HUES6 (cell line): Measurements from ENCODE around the gene EFNA5.

Source experiments
- H3K27ac ChIP-seq: 2 replicates; pipeline ENCODE4 v1.7.0; 2013; ENCODE audit warnings: low read depth, mild to moderate bottlenecking, low read length, inconsistent platforms
- H3K27me3 ChIP-seq: 2 replicates; pipeline ENCODE4 v1.6.1; 2013; ENCODE audit warnings: low read length; ENCODE audit not compliant: control insufficient read depth, insufficient read depth
- H3K36me3 ChIP-seq: 2 replicates; pipeline ENCODE4 v1.6.1; 2013; ENCODE audit warnings: low read length; ENCODE audit not compliant: control insufficient read depth, insufficient read depth
- H3K4me1 ChIP-seq: 2 replicates; pipeline ENCODE4 v1.6.1; 2013; ENCODE audit warnings: low read length; ENCODE audit not compliant: control insufficient read depth, insufficient read depth
- H3K4me3 ChIP-seq: 2 replicates; pipeline ENCODE4 v1.5.1; 2013; ENCODE audit warnings: low read depth, low read length
- H3K9ac ChIP-seq: one replicate; pipeline ENCODE4 v1.6.1; 2013; ENCODE audit warnings: mild to moderate bottlenecking, low read length
- H3K9me3 ChIP-seq: 2 replicates; pipeline ENCODE4 v1.6.1; 2013; ENCODE audit warnings: low read depth, low read length; ENCODE audit not compliant: control insufficient read depth, insufficient read depth

Gene EFNA5

GRCh38 chr5:107378218-107378899 lies 292.4 kb downstream of the EFNA5 start:
- Histone ChIP-seq H3K4me3 (no peak overlapping the region), H3K9ac (no peak overlapping the region), H3K9me3 (no peaks in the 10 kb centered on the region), H3K27ac (no peak overlapping the region), H3K4me1 (peaks cover 13% of the 10 kb centered on the region), H3K27me3 (no peaks in the 10 kb centered on the region), H3K36me3 (no peaks in the 10 kb centered on the region)

- Histone ChIP-seq H3K4me3 (no peak overlapping the region), H3K4me1 (peaks cover 13% of the 10 kb centered on the region)
These were observed 293.5 kb downstream of the EFNA5 start for GRCh38 chr5:107377277-107377609.

GRCh38 chr5:107376546-107377276 lies 294.0 kb downstream of the EFNA5 start:
- Histone ChIP-seq H3K27me3 (no peaks in the 10 kb centered on the region), H3K4me3 (no peak overlapping the region), H3K4me1 (peaks cover 13% of the 10 kb centered on the region), H3K9ac (no peak overlapping the region), H3K9me3 (no peaks in the 10 kb centered on the region), H3K36me3 (no peaks in the 10 kb centered on the region), H3K27ac (no peak overlapping the region)

More at GRCh38 chr5:107377277-107377609, 293.5 kb downstream of the EFNA5 start:
- Histone ChIP-seq H3K27me3 (no peaks in the 10 kb centered on the region), H3K9ac (no peak overlapping the region), H3K36me3 (no peaks in the 10 kb centered on the region), H3K27ac (no peak overlapping the region), H3K9me3 (no peaks in the 10 kb centered on the region)

GRCh38 chr5:107373549-107374263 lies 297.0 kb downstream of the EFNA5 start:
- H3K9ac ChIP-seq, result no peak overlapping the region
- no peaks in the 10 kb centered on the region for H3K36me3 ChIP-seq
- no peaks in the 10 kb centered on the region for H3K27me3 ChIP-seq
- H3K4me1 ChIP-seq, result peaks cover 7% of the 10 kb centered on the region
- no peaks in the 10 kb centered on the region for H3K9me3 ChIP-seq
- H3K4me3 ChIP-seq, result no peak overlapping the region
- no peak overlapping the region for H3K27ac ChIP-seq

- Histone ChIP-seq H3K27ac (no peak overlapping the region), H3K36me3 (no peaks in the 10 kb centered on the region), H3K9ac (no peak overlapping the region), H3K9me3 (no peaks in the 10 kb centered on the region), H3K4me3 (no peak overlapping the region), H3K27me3 (no peaks in the 10 kb centered on the region), H3K4me1 (peaks cover 13% of the 10 kb centered on the region)
These were observed 297.9 kb downstream of the EFNA5 start for GRCh38 chr5:107372723-107373450.

- Histone ChIP-seq H3K4me3 (no peak overlapping the region), H3K27me3 (no peaks in the 10 kb centered on the region), H3K4me1 (peaks cover 28% of the 10 kb centered on the region), H3K27ac (no peak overlapping the region), H3K9ac (no peak overlapping the region), H3K9me3 (no peaks in the 10 kb centered on the region), H3K36me3 (no peaks in the 10 kb centered on the region)
These were observed 300.3 kb downstream of the EFNA5 start for GRCh38 chr5:107370396-107370968.

GRCh38 chr5:107369622-107370021 lies 301.1 kb downstream of the EFNA5 start:
- Histone ChIP-seq H3K36me3 (no peaks in the 10 kb centered on the region), H3K27ac (no peak overlapping the region), H3K4me1 (peaks cover 28% of the 10 kb centered on the region), H3K9me3 (no peaks in the 10 kb centered on the region), H3K4me3 (no peak overlapping the region), H3K27me3 (no peaks in the 10 kb centered on the region), H3K9ac (no peak overlapping the region)

GRCh38 chr5:107368615-107369014 lies 302.1 kb downstream of the EFNA5 start:
- Histone ChIP-seq H3K27ac (no peak overlapping the region), H3K27me3 (no peaks in the 10 kb centered on the region), H3K4me3 (no peak overlapping the region), H3K4me1 (peaks cover 26% of the 10 kb centered on the region), H3K9me3 (no peaks in the 10 kb centered on the region), H3K36me3 (no peaks in the 10 kb centered on the region), H3K9ac (no peak overlapping the region)

- peaks cover 26% of the 10 kb centered on the region for H3K4me1 ChIP-seq
- H3K36me3 ChIP-seq, result no peaks in the 10 kb centered on the region
- H3K9ac ChIP-seq, result no peak overlapping the region
- H3K27me3 ChIP-seq, result no peaks in the 10 kb centered on the region
- H3K27ac ChIP-seq, result no peak overlapping the region
- no peak overlapping the region for H3K4me3 ChIP-seq
- no peaks in the 10 kb centered on the region for H3K9me3 ChIP-seq
These were observed 302.8 kb downstream of the EFNA5 start for GRCh38 chr5:107367939-107368338.

- no peak overlapping the region for H3K9ac ChIP-seq
- no peaks in the 10 kb centered on the region for H3K27me3 ChIP-seq
- peaks cover 26% of the 10 kb centered on the region for H3K4me1 ChIP-seq
- H3K27ac ChIP-seq, result no peak overlapping the region
- no peaks in the 10 kb centered on the region for H3K9me3 ChIP-seq
- no peaks in the 10 kb centered on the region for H3K36me3 ChIP-seq
- H3K4me3 ChIP-seq, result no peak overlapping the region
These were observed 303.3 kb downstream of the EFNA5 start for GRCh38 chr5:107367480-107367879.
